Epithelial cell of proximal tubule (primary cell): ENCODE data around the gene HOTAIR. TPM values are rescaled to one million over a fixed set of nuclear protein-coding genes. Genes with fewer than 3 reads are reported as not detected.

Source experiments
- DNase-seq: peaks from one replicate; pipeline ENCODE4 v3.0.0-alpha.2; 2011; ENCODE audit warnings: low read depth
- H3K4me3 ChIP-seq: 2 replicates; pipeline ENCODE4 v1.5.1; 2011; ENCODE audit warnings: low read depth, mild to moderate bottlenecking, low read length
- CTCF ChIP-seq: conservative IDR thresholded peaks from 2 replicates; pipeline ENCODE4 v1.5.1; 2012; ENCODE audit warnings: low read depth, mild to moderate bottlenecking, low read length
- total RNA-seq: library from RNA; depleted of rRNA; stranded (reverse); fragments of >200 nt; gene quantifications from 2 replicates; pipeline ENCODE4 v1.2.3, GENCODE V29; 2015

HOTAIR gene
- total RNA-seq, 1 donor from 2014 or later: not detected

GRCh38 chr12:53998110-53998899 lies 23.6 kb upstream of the HOTAIR start:
- TF ChIP-seq CTCF: no peak
- DNase-seq: no peak
- H3K4me3 ChIP-seq: peak overlapping the region; percentile 84

- TF ChIP-seq CTCF: no peak
- no peak for DNase-seq
- peak overlapping the region; percentile 84 for H3K4me3 ChIP-seq
These were observed 22.7 kb upstream of the HOTAIR start for GRCh38 chr12:53997204-53998109.

- no peak for TF ChIP-seq CTCF
- no peak for DNase-seq
- peak overlapping the region; percentile 84 for H3K4me3 ChIP-seq
These were observed 21.8 kb upstream of the HOTAIR start for GRCh38 chr12:53996240-53997203.

GRCh38 chr12:53995378-53996239 lies 20.9 kb upstream of the HOTAIR start:
- no peak for TF ChIP-seq CTCF
- no peak for DNase-seq
- peak overlapping the region; percentile 84 for H3K4me3 ChIP-seq

GRCh38 chr12:53995002-53995377 lies 20.2 kb upstream of the HOTAIR start:
- peak overlapping the region; percentile 84 for H3K4me3 ChIP-seq
- TF ChIP-seq CTCF: no peak
- DNase-seq: no peak
